ENCODE measurements around the gene SLC12A7.

The SLC12A7 gene

GRCh38 chr5:1034986-1035385 is 76.9 kb downstream of the SLC12A7 start (continued):
- TF ChIP-seq ZNF521 (tag by site-specific recombination; IDR thresholded peaks at IDR 0.05) (no peak), ZNF791 (tag by site-specific recombination; IDR thresholded peaks at IDR 0.05) (no peak), ZNF660 (tag by site-specific recombination; IDR thresholded peaks at IDR 0.05) (no peak), PRDM6 (tag by site-specific recombination; IDR thresholded peaks at IDR 0.05) (no peak), TSHZ1 (tag by site-specific recombination; IDR thresholded peaks at IDR 0.05; ENCODE audit: borderline replicate concordance) (no peak), ZFP3 (tag by site-specific recombination; IDR thresholded peaks at IDR 0.05; ENCODE audit: low read depth) (no peak), ZNF239 (tag by site-specific recombination; IDR thresholded peaks at IDR 0.05) (no peak), ZNF157 (tag by site-specific recombination; IDR thresholded peaks at IDR 0.05) (no peak)

- H3K36me3 ChIP-seq (ENCODE audit: control insufficient read depth in 2 of 2, insufficient read depth in 1 of 2, low read length in 2 of 2), result peaks cover 0 to 21% of the 10 kb centered on the region in 2 experiments; a peak in 1 of 3 replicates
- no peaks in the 10 kb centered on the region for H3K9me3 ChIP-seq (ENCODE audit: control insufficient read depth, insufficient read depth, low read depth, low read length)
- H3K27ac ChIP-seq (ENCODE audit: extremely low read depth, low read depth, low read length), result no peak overlapping the region
- H3K4me1 ChIP-seq (ENCODE audit: control insufficient read depth, insufficient read depth, low read length), result no peaks in the 10 kb centered on the region
- no peak for TF ChIP-seq PRDM4 (tag by site-specific recombination; IDR thresholded peaks at IDR 0.05)
- no peak for TF ChIP-seq ZNF274 (IDR thresholded peaks at IDR 0.05; ENCODE audit: low read length)
- no peak for TF ChIP-seq ZNF274 (tag by site-specific recombination; IDR thresholded peaks at IDR 0.05; ENCODE audit: borderline replicate concordance)
- H3K4me3 ChIP-seq (ENCODE audit: low read depth, low read length), result no peak overlapping the region
- POLR2A ChIA-PET, result no interaction called here
- CTCF ChIA-PET, result interaction anchor here (0.6 to 1.0 kb wide), 5 partner anchors 18 to 205 kb away, joined by 3 to 6 read pairs (median 4); no protein-coding TSS in a partner anchor
Measured at GRCh38 chr5:1034421-1034905, 77.4 kb downstream of the SLC12A7 start.

- ChIA-PET POLR2A (no interaction called here), CTCF (interaction anchor here (0.6 to 1.0 kb wide), 5 partner anchors 17 to 205 kb away, joined by 3 to 6 read pairs (median 4); no protein-coding TSS in a partner anchor)
- H3K27ac ChIP-seq (ENCODE audit: extremely low read depth, low read depth, low read length), result no peak overlapping the region
- no peaks in the 10 kb centered on the region for H3K4me1 ChIP-seq (ENCODE audit: control insufficient read depth, insufficient read depth, low read length)
- H3K9me3 ChIP-seq (ENCODE audit: control insufficient read depth, insufficient read depth, low read depth, low read length), result no peaks in the 10 kb centered on the region
- H3K36me3 ChIP-seq (ENCODE audit: control insufficient read depth in 2 of 2, insufficient read depth in 1 of 2, low read length in 2 of 2), result peaks cover 0 to 21% of the 10 kb centered on the region in 2 experiments; a peak in 1 of 3 replicates
- H3K4me3 ChIP-seq (ENCODE audit: low read depth, low read length), result no peak overlapping the region
- no peak for TF ChIP-seq ZBTB1 (tag by site-specific recombination; IDR thresholded peaks at IDR 0.05)
- no peak for TF ChIP-seq ZNF629 (tag by site-specific recombination; IDR thresholded peaks at IDR 0.05)
- TF ChIP-seq ELK4 (IDR thresholded peaks at IDR 0.05; ENCODE audit: borderline replicate concordance, low read depth, low read length), result no peak
- TF ChIP-seq ZNF692 (tag by site-specific recombination; IDR thresholded peaks at IDR 0.05), result no peak
- no peak for TF ChIP-seq ZNF280C (tag by site-specific recombination; IDR thresholded peaks at IDR 0.05)
- no peak for TF ChIP-seq BCL11B (tag by site-specific recombination; IDR thresholded peaks at IDR 0.05; ENCODE audit: low read depth)
- TF ChIP-seq ZNF423 (tag by site-specific recombination; IDR thresholded peaks at IDR 0.05), result no peak
- TF ChIP-seq YY2 (tag by site-specific recombination; IDR thresholded peaks at IDR 0.05), result no peak
Measured at GRCh38 chr5:1033606-1034420, 78.0 kb downstream of the SLC12A7 start.
